NCI-H1694 (cell line): Measurements from ENCODE around the gene SPA17.

Source experiments
- DNase-seq: peaks from one replicate; lab custom pipeline; 2025; lab: John Stamatoyannopoulos, UW

SPA17 gene

DNA sequence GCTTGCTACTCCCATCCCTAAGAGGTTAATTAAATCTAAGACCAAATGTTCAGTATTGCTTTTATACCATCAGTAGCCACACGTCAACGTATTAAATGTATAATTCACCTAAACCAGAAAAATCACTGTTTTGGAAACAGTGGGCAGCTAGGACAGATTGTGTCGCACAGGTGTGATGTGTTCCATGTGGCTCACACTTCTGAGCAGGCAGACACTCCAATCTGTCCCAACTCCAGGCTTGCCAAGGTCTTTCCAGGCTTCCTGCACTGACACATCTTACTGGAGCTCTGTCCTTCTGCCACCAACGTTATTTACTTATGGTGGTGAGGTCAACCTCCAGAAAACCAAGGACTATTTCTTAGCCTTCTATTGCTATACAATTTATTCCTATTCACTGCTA, 11.6 kb upstream of the SPA17 start:
- no peak for DNase-seq

DNA sequence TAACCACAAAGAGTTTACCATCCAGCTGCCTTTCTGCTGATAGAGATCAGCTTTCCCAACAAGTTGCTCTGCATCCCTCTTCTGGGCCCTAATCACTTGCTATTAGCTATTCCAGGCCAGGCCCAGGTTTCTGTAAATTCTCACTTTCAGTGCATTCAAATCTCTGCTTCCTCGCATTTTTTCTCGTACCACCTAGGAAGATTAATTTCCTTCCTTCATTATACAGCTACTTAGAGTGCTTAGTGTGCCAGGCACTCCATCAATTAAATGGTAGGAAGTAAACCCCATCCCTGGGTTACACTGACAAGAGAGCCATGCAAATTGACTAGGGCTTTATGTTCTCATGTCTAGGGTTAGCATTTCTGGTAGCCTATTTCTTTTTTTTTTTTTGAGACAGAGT, 9.8 kb upstream of the SPA17 start:
- DNase-seq: no peak

DNA sequence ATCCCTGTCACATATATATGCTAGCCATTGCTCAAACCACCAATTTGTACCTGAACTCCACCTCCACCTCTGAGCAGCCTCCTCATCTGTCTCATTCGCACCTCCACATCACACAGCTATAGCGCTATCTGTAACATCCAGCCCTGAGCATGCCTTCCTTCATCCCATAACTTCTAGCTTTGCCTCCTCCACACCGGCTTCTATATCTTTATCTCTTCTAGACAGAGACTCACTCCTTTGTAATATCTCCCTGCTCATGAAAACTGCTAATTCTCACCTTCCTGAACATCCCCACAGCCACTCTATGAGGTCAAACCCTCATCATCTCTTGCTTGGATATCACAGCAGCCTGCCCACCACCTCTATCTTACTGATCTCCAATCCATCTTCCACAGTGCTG, 6.1 kb upstream of the SPA17 start:
- no peak for DNase-seq

DNA sequence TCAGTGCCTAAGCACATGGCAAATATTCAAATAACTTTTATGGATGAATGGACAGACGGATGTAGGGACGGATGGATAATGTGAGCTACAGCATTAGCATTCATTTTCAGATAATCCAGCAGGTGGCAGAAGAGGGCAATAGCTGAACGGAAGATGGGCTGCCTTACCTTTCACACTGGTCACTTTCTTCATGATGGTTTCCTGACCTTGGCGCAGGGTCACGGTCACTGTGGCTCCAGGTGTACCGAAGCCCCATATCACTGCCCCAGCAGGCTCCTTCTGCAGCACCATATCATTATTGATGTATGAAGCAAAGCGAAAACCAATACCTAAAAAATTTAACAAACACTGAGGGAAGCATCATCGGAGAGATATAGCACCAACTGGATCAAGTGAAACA, 4.5 kb upstream of the SPA17 start:
- DNase-seq: no peak

GRCh38 chr11:124670732-124671131, 3.0 kb upstream of the SPA17 start:
- DNase-seq: no peak

- no peak for DNase-seq
These were observed 1.0 kb upstream of the SPA17 start for GRCh38 chr11:124672536-124673215.

DNA sequence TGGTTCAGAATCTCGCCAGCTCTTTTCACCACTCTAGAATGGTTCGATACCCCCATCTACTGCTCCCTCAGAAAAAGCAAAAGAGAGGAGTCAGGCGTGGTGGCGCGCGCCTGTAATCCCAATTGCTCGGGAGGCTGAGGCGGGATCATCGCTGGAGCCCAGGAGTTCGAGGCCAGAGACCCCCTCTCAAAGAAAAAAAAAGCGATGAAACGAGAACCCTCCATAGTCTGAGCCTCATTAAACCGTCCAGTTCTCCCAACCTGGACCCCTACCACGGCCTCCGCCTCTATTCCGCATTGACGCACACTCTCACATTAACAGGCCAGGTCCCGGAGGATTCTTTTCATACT, 439 bp downstream of the SPA17 start:
- DNase-seq: no peak

- no peak for DNase-seq
These were observed 867 bp downstream of the SPA17 start for GRCh38 chr11:124674571-124674970.

DNA sequence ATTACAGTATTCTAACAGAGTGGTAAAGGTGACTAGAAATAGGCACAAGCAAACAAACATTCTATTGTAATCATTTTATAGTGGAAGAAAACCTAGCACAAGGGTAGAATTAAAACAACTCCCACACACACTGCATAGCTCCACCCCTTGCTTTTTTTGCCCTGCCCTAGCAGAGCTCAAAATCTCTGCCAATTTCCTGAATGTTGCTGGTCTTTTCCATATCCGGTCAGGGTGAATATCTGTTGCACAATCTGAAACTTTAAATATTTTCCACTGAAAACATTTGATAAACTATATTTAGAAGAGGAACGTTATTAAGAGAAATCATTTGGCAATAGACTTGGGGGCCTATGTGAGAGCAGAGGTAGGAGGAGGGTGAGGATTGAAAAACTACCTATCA, 2.7 kb downstream of the SPA17 start:
- no peak for DNase-seq

GRCh38 chr11:124678416-124678815, 4.7 kb downstream of the SPA17 start:
- DNase-seq: no peak

DNA sequence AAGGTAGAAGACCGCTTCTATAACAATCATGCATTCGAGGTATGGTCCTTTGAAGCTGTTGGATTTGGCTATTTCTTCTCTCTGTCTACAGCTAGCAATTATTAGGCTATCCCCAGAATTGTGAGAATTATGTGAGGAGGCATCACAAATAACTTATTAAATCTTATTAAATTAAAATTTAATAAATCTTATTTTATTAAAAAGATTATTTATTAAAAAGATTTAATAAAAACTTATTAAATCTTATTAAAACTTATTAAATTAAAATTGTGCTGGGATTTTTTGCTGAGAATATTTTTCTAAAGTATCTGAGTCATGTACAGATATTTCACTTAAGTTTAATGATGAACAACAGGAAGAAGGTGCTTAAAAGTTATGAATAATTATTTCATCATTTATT, 7.7 kb downstream of the SPA17 start:
- DNase-seq: no peak

- no peak for DNase-seq
These were observed 8.7 kb downstream of the SPA17 start for GRCh38 chr11:124682443-124682842.

DNA sequence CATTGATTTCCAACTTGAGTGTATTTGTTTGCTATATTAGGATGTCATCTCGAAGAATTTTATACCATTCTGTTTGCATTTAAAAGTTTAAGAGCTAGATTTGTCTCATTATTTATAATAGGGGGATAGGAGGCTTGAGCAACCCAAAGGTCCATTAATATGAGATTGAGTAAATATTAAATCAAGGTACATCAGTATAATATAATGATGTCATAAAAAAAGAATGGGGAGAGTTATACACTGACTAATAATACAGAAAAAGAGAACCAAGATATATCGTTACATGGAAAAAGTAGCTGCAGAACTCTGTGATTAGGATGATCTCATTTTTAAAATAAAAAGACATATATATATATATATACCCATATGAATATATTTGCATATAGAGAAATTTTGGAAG, 19.4 kb downstream of the SPA17 start:
- no peak for DNase-seq

DNA sequence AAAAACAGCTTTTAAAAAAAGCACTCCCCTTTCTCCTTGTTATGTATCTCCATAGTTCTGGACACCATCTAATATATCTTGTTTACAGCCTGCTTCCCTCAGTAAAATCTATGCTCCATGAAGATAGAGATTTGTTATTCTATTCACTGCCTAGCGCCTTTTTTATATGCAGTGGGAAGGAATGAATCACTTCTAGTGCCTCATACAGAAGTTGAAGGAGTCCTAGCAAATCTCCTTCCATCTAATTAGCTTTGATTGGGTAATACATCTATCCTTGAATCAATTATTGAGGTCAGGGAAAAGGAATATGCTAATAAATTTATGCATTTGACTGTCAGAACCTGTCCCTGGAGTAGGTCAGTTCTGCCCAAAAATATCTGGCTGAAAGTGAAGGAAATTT, 25.8 kb downstream of the SPA17 start:
- no peak for DNase-seq

DNA sequence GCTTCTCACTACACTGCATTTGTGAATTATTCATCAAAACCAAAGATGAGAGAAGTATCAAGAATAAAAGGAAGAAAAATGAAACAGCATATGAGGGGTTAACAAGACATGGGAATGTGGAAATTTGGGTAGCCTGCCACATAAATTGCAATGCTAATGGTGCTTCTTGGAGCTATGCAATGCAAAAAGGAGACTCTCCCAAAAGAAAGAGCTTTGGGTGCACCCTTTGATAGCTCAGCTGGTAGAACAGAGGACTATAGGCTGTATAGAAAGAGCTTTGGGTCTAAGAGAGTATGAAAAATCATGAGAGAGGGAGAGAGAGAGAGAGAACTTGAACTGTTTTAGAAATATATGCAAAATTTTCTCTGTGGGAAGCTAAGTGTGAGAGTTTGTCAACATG, 26.3 kb downstream of the SPA17 start:
- DNase-seq: no peak

DNA sequence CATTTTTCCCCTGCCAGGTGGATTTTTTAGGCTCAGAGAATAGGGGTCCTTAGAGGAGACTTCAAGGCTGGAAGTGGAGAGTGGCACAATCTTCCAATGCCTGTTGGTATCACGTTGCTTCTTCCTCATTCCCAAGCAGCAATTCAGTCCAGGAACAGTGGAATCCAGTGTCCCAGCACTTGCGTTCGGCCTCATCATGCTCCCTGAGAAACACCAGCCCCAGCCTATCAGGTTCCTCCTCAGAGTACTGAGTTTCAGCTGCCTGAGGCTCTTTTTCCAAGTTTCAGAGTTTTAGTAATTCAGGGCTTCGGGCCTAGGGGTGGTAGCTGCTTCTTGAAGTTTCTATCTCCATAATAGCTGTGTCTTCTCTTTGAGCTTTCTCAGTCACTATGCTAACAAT, 34.1 kb downstream of the SPA17 start:
- DNase-seq: no peak

DNA sequence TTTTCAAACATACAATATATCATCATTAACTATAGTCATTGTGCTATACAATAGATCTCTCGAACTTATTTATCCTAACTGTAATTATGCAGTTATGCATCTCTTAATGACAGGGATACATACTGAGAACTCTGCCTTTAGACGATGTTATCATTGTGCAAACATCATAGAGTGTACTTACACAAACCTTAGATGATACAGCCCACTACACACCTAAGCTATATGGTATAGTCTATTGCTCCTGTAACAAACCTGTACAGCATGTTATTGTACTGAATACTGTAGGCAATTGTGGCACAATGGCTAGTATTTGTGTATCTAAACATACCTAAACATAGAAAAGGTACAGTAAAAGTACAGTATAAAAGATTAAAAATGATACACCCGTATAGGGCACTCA, 38.7 kb downstream of the SPA17 start:
- no peak for DNase-seq

- no peak for DNase-seq
These were observed 42.9 kb downstream of the SPA17 start for GRCh38 chr11:124716591-124716990.

GRCh38 chr11:124717421-124717785, 43.7 kb downstream of the SPA17 start:
- DNase-seq: no peak

- no peak for DNase-seq
These were observed 44.3 kb downstream of the SPA17 start for GRCh38 chr11:124717786-124718651.

DNA sequence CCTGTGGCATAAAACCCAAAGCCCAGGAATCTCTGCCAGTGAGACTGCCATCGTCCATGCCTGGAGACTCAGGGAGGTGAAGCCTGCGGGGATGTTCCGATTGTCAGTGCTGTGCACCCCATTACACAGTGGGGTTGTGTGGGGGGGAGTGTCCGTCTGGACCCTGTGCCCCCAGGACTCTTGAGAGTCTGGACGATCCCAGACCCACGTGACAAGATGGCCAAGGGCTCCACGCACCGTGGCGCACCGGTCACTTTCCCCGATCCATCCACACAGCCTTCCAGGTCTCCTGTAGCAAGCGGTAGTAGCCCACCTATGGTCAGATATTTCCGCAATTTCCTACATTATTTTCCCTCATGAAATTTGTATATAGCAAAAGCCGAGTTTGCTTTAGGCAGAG, 45.1 kb downstream of the SPA17 start:
- no peak for DNase-seq

DNA sequence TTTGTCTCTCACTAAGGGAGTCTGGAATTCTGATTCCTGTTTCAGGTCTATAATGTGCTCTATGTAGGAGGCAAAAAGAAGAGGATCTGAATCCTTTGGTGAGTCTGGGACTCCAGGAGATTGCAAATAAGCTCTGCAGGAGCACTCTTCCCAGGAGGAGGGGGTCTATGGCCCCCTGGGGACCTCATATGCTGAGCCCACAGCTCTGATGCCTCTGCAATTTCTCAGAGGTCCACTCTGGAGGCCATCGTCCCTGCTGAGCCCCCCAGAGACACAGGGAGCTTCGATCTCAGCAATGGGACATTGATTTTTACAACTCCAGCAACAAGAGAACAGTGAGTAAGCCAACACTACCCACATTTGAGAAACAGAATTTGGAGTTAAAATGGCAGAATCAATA, 45.8 kb downstream of the SPA17 start:
- DNase-seq: no peak

DNA sequence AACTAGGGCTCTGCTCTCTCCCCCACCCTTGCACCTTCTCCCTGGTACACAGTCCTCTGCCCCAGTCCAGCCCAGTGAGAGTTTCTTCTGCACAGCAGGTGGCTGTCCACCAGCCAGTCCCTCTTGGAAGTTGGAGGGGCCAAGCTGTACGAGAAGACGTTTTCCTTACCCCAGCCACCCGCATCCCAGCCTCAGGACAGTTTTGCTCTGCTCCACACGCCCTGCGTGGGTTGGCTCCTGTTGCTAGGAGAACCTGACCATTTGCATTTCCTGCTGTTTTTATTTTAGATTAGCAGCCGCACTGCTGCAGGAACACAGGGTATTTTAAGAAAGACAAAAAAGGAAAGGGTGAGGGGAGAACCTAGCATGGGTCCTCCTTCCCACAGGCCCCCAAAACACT, 48.5 kb downstream of the SPA17 start:
- no peak for DNase-seq
